GM10266 (cell line): ENCODE data around the gene RCAN3.

Source experiments
- DNase-seq: peaks from one replicate; pipeline ENCODE4 v3.0.0; 2012; ENCODE audit errors: extremely low spot score
- CTCF ChIP-seq: IDR thresholded peaks from 2 replicates; pipeline ENCODE4 v1.5.1; 2012; ENCODE audit warnings: mild to moderate bottlenecking, low read depth; ENCODE audit not compliant: control insufficient read depth, insufficient read depth; ENCODE audit errors: missing control alignments

RCAN3 gene

GRCh38 chr1:24535021-24535424 is 32.4 kb downstream of the RCAN3 start:
- peak; percentile 52 for DNase-seq
- TF ChIP-seq CTCF = no peak

- no peak for TF ChIP-seq CTCF
- no peak for DNase-seq
Measured at GRCh38 chr1:24535778-24536177, 33.1 kb downstream of the RCAN3 start.

- no peak for TF ChIP-seq CTCF
- peak; percentile 50 for DNase-seq
Measured at GRCh38 chr1:24536391-24536840, 33.8 kb downstream of the RCAN3 start.

- TF ChIP-seq CTCF = no peak
- DNase-seq = no peak
Measured at GRCh38 chr1:24540051-24540905, 37.6 kb downstream of the RCAN3 start.

- DNase-seq = no peak
- no peak for TF ChIP-seq CTCF
Measured at GRCh38 chr1:24540906-24541710, 38.5 kb downstream of the RCAN3 start.

- DNase-seq = no peak
- TF ChIP-seq CTCF = peak; percentile 48
Measured at GRCh38 chr1:24541711-24542346, 39.2 kb downstream of the RCAN3 start.
